Endometrium (tissue), 2 donors: ENCODE results near the gene CNTLN.
"Not testable (repeated sequence)": the region's sequence is repeated elsewhere in the genome, so short reads cannot be mapped to it uniquely, and the experiment has no call there.

Source experiments
- FAIRE-seq: peaks from 2 replicates; lab custom pipeline; 2012; peaks lifted over from hg19 to GRCh38; lab: Jason Lieb, UNC
- donor health status: control.
- donor health status: control.

CNTLN gene

GRCh38 chr9:17171309-17172094, 36.7 kb downstream of the CNTLN start:
- no peak for FAIRE-seq

- FAIRE-seq: not testable (repeated sequence)
These were observed 42.7 kb downstream of the CNTLN start for GRCh38 chr9:17177496-17177895.

- FAIRE-seq: no peak
These were observed 50.7 kb downstream of the CNTLN start for GRCh38 chr9:17185481-17186029.

- no peak for FAIRE-seq
These were observed 56.2 kb downstream of the CNTLN start for GRCh38 chr9:17191082-17191481.

GRCh38 chr9:17204611-17205152, 69.8 kb downstream of the CNTLN start:
- FAIRE-seq: no peak

GRCh38 chr9:17216011-17216410, 81.2 kb downstream of the CNTLN start:
- no peak for FAIRE-seq

GRCh38 chr9:17216646-17217045, 81.8 kb downstream of the CNTLN start:
- no peak for FAIRE-seq

- FAIRE-seq: no peak
These were observed 82.4 kb downstream of the CNTLN start for GRCh38 chr9:17217272-17217671.

GRCh38 chr9:17219261-17219660, 84.4 kb downstream of the CNTLN start:
- FAIRE-seq: peak; percentile 4

- FAIRE-seq: no peak
These were observed 88.1 kb downstream of the CNTLN start for GRCh38 chr9:17222932-17223331.

GRCh38 chr9:17225407-17225806, 90.6 kb downstream of the CNTLN start:
- FAIRE-seq: no peak

GRCh38 chr9:17229945-17230560, 95.2 kb downstream of the CNTLN start:
- no peak for FAIRE-seq

- no peak for FAIRE-seq
These were observed 95.8 kb downstream of the CNTLN start for GRCh38 chr9:17230646-17231045.

GRCh38 chr9:17236147-17236546, 101.3 kb downstream of the CNTLN start:
- peak; percentile 83 for FAIRE-seq

GRCh38 chr9:17246770-17247169, 111.9 kb downstream of the CNTLN start:
- FAIRE-seq: no peak

- no peak for FAIRE-seq
These were observed 116.3 kb downstream of the CNTLN start for GRCh38 chr9:17251100-17251499.

GRCh38 chr9:17268531-17269188, 133.8 kb downstream of the CNTLN start:
- FAIRE-seq: not testable (repeated sequence)

- peak; percentile 67 for FAIRE-seq
These were observed 135.0 kb downstream of the CNTLN start for GRCh38 chr9:17269799-17270198.

- no peak for FAIRE-seq
These were observed 137.7 kb downstream of the CNTLN start for GRCh38 chr9:17272536-17272935.

GRCh38 chr9:17280350-17281012, 145.6 kb downstream of the CNTLN start:
- FAIRE-seq: no peak

- FAIRE-seq: not testable (repeated sequence)
These were observed 155.8 kb downstream of the CNTLN start for GRCh38 chr9:17290673-17291072.

GRCh38 chr9:17291766-17292165, 156.9 kb downstream of the CNTLN start:
- FAIRE-seq: no peak
